Tibial nerve (tissue), 3 donors: ENCODE measurements around the gene RNF13.

Experiments
- CTCF ChIP-seq, 5 experiments: fragments of 200-600 bp in 3 of 5; fragments of 450-650 bp in 2 of 5; sonication (generic) in 3 of 5; IDR thresholded peaks; one replicate each; pipeline ENCODE4 v1.5.1; 2016 to 2019; ENCODE audit warnings: antibody characterized with exemption in 5 of 5, mild to moderate bottlenecking in 3 of 5, moderate library complexity in 2 of 5
- POLR2A ChIP-seq, 2 donors: fragments of 450-650 bp; IDR thresholded peaks; one replicate each; pipeline ENCODE4 v1.6.1; 2017; ENCODE audit warnings: antibody characterized with exemption in 2 of 2, mild to moderate bottlenecking in 2 of 2, moderate library complexity in 2 of 2

DNA sequence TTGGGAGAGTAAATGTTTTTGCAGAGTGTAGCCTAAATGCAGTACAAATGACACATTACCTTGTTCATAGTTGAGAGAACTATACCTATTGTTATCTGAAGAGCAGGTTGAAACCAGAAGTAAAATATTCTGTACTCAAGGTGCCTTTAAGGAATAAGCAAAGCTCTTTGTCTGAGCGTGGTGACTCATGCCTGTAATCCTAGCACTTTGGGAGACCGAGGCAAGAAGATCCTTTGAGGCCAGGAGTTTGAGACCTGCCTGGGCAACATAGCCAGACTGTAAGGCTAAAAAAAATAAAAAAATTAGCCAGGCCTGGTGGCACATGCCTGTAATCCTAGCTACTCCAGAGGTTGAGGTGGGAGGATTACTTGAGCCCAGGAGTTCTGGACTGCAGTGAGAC, 2.2 kb upstream of the RNF13 start:
- TF ChIP-seq CTCF (IDR thresholded peaks at IDR 0.05) = no peak
- TF ChIP-seq POLR2A (IDR thresholded peaks at IDR 0.05) = no peak
